ENCODE results near the gene KRT27. TPM values are rescaled to one million over a fixed set of nuclear protein-coding genes. Genes with fewer than 3 reads are reported as not detected.

The KRT27 gene
- total RNA-seq, 2 experiments from 2014 or later = not detected

DNA sequence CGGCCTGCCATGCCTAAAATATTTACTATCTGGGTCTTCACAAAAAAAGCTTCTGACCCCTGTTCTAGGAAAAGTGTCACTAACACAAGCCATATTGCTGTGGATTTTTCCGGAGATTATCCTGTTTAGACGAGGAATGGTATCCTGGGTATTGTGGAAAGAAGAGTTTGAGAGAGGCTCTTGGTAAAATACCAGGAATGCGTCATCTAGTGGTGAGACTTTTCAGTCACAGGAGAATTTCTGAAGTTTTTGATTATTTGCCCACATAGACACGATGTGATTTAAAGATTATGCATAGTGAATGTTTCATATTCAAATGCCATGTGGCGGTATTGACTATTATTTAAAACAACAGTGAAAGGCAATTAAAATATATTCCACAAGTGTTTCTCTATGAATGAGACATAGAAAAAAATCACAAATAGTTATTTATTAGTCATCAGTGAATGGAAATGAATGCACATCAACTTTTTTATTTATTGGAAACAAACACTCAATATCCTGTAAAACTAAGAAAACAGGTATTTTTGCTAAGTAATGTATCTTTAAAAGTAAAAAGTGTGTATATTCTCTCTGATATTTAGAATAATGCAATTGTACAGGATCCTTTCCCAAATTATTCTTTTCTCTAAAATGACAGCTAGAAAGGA, 9.6 kb upstream of the KRT27 start:
- Histone ChIP-seq H2AFZ (ENCODE audit: low read length) (no peak overlapping the region), H3K9me2 (ENCODE audit: insufficient read depth, low read length) (no peaks in the 10 kb centered on the region), H3K9me3 (ENCODE audit: low read length) (no peaks in the 10 kb centered on the region), H3K4me2 (ENCODE audit: low read length) (no peak overlapping the region), H3K4me3 (ENCODE audit: low read depth, low read length, poor library complexity, severe bottlenecking) (no peak overlapping the region), H3K36me3 (ENCODE audit: insufficient read depth, low read length) (no peaks in the 10 kb centered on the region), H4K20me1 (ENCODE audit: insufficient read depth, low read length) (no peaks in the 10 kb centered on the region), H3K27ac (ENCODE audit: low read depth, low read length, poor library complexity, severe bottlenecking) (no peak overlapping the region), H3K4me1 (ENCODE audit: insufficient read depth, low read length, poor library complexity, severe bottlenecking) (no peaks in the 10 kb centered on the region), H3K79me2 (ENCODE audit: insufficient read depth, low read depth, low read length) (no peaks in the 10 kb centered on the region)
- BruUV-seq (replicated peaks) = no TSS peak
- DNase-seq (ENCODE audit: low spot score) = no peak
- POLR2A ChIA-PET = interaction anchor here (0.8 kb wide), 2 partner anchors 10 to 770 kb away, joined by 3 read pairs; partner anchors contain the start of gene KRT27
- TF ChIP-seq, protein P1, sequence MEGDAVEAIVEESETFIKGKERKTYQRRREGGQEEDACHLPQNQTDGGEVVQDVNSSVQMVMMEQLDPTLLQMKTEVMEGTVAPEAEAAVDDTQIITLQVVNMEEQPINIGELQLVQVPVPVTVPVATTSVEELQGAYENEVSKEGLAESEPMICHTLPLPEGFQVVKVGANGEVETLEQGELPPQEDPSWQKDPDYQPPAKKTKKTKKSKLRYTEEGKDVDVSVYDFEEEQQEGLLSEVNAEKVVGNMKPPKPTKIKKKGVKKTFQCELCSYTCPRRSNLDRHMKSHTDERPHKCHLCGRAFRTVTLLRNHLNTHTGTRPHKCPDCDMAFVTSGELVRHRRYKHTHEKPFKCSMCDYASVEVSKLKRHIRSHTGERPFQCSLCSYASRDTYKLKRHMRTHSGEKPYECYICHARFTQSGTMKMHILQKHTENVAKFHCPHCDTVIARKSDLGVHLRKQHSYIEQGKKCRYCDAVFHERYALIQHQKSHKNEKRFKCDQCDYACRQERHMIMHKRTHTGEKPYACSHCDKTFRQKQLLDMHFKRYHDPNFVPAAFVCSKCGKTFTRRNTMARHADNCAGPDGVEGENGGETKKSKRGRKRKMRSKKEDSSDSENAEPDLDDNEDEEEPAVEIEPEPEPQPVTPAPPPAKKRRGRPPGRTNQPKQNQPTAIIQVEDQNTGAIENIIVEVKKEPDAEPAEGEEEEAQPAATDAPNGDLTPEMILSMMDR (conservative IDR thresholded peaks at IDR 0.05; ENCODE audit: low read length) = peak; percentile 68
- TF ChIP-seq EZH2phosphoT487 (IDR thresholded peaks at IDR 0.05; ENCODE audit: borderline replicate concordance, low read depth, low read length) = no peak
- CTCF ChIA-PET (ENCODE audit: unreplicated experiment) = interaction anchor here (0.6 kb wide), 1 partner anchor 717 kb away, joined by 4 read pairs; no protein-coding TSS in a partner anchor
- intact Hi-C loops (cut with micrococcal nuclease; ENCODE audit: unreplicated experiment) = no loop called here

DNA sequence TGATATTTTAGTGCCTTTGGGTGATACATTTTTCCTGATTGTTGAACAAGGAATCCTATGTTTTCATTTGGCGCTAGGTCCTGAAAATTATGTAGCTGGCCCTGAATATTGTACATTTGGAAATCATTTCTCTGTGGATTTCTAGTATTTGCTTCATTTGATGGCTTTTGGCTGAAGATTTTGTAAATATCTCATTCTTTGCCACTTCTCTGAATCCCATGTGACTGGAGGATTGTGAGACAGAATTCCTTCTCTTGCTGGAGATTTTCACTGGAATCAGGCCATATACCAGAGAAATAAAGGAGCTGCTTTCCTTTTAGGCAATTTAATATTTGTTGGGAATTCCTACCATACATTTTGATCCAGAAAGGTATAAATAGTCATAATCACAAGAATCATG, 8.8 kb upstream of the KRT27 start:
- intact Hi-C loops (cut with micrococcal nuclease; ENCODE audit: unreplicated experiment) = no loop called here
- POLR2A ChIA-PET = interaction anchor here (0.7 to 0.8 kb wide), 2 partner anchors 771 to 873 kb away, joined by 3 to 4 read pairs; no protein-coding TSS in a partner anchor
- no peak overlapping the region for H3K27ac ChIP-seq (ENCODE audit: low read depth, low read length, poor library complexity, severe bottlenecking)

More for the DNA sequence above, 8.8 kb upstream of the KRT27 start:
- no TSS peak for BruUV-seq (replicated peaks)
- Histone ChIP-seq H2AFZ (ENCODE audit: low read length) (no peak overlapping the region), H3K9me2 (ENCODE audit: insufficient read depth, low read length) (no peaks in the 10 kb centered on the region), H3K4me1 (ENCODE audit: insufficient read depth, low read length, poor library complexity, severe bottlenecking) (no peaks in the 10 kb centered on the region), H4K20me1 (ENCODE audit: insufficient read depth, low read length) (no peaks in the 10 kb centered on the region), H3K4me2 (ENCODE audit: low read length) (no peak overlapping the region), H3K79me2 (ENCODE audit: insufficient read depth, low read depth, low read length) (no peaks in the 10 kb centered on the region), H3K4me3 (ENCODE audit: low read depth, low read length, poor library complexity, severe bottlenecking) (no peak overlapping the region), H3K36me3 (ENCODE audit: insufficient read depth, low read length) (no peaks in the 10 kb centered on the region), H3K9me3 (ENCODE audit: low read length) (no peaks in the 10 kb centered on the region)
- TF ChIP-seq, protein P1 (conservative IDR thresholded peaks at IDR 0.05; ENCODE audit: low read length) = no peak
- no peak for TF ChIP-seq EZH2phosphoT487 (IDR thresholded peaks at IDR 0.05; ENCODE audit: borderline replicate concordance, low read depth, low read length)
- CTCF ChIA-PET (ENCODE audit: unreplicated experiment) = interaction anchor here (0.6 kb wide), 1 partner anchor 716 kb away, joined by 4 read pairs; no protein-coding TSS in a partner anchor
- no peak for DNase-seq (ENCODE audit: low spot score)

Data from OCI-LY7 (cell line).